Measurements from ENCODE around the gene OVOL3. TPM values are rescaled to one million over a fixed set of nuclear protein-coding genes. Genes with fewer than 3 reads are reported as not detected.
A peak's percentile ranks its signal among the peaks of the same experiment; 100 is the strongest.

The OVOL3 gene
- total and polyA plus RNA-seq, 7 donors, result 0.13 TPM; not detected in 6

DNA sequence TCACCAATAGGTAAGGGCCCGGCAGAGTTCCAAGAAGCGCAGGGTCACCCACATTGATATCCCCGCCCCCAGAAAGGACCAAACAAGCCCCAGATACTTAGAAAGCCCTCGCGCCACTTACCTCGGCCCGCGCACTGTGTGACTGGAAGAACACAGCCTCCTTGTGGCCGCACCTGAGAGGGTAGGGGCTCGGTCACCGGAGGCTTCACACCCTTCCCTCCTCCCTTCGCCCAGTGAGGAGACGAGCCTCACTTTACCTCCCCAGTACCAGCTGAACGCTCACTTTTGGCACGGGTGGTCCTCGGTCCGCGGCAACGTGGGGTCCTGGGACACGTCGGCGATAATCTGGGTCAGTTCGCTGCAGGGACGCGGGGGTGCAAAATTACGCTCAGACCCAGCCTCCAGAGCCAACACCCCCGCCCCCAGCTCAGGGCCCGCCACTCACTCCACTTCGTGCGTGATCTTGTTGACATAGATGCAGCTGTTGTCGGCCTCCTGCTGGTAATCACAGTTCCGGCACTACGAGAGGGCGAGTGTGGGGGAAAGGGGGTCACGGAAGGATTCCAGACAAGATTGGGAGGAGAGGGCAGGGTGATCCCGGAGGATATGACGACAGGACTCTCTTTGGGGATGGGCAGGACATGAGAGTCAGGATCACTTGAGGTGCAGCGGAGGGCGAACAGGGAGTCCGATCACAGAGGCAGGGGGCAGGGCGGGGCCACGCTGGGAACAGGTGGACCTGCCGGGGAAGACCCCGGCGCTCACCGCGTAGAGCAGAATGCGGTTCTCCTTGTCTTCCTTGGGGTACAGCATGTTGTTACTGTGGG lies 3.2 kb downstream of the OVOL3 start:
- H3K9me3 ChIP-seq, result no peaks in the 10 kb centered on the region
- TF ChIP-seq, protein P1, sequence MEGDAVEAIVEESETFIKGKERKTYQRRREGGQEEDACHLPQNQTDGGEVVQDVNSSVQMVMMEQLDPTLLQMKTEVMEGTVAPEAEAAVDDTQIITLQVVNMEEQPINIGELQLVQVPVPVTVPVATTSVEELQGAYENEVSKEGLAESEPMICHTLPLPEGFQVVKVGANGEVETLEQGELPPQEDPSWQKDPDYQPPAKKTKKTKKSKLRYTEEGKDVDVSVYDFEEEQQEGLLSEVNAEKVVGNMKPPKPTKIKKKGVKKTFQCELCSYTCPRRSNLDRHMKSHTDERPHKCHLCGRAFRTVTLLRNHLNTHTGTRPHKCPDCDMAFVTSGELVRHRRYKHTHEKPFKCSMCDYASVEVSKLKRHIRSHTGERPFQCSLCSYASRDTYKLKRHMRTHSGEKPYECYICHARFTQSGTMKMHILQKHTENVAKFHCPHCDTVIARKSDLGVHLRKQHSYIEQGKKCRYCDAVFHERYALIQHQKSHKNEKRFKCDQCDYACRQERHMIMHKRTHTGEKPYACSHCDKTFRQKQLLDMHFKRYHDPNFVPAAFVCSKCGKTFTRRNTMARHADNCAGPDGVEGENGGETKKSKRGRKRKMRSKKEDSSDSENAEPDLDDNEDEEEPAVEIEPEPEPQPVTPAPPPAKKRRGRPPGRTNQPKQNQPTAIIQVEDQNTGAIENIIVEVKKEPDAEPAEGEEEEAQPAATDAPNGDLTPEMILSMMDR (IDR thresholded peaks at IDR 0.05), result no peak
- DNase-seq (peak in 1 of 2 donors; percentile 33), ATAC-seq (peak in 3 of 4 donors; percentile 1 to 18 (median 4))
- H3K4me3 ChIP-seq, result peak overlapping the region; percentile 93
- peak overlapping the region; percentile 89 for H3K27ac ChIP-seq
- peaks cover 15% of the 10 kb centered on the region for H3K4me1 ChIP-seq
- H3K27me3 ChIP-seq (ENCODE audit: insufficient read depth in 3 of 3, low read length in 2 of 3), result no peaks in the 10 kb centered on the region
- WGBS, 3 donors, result 7 to 10% (median 10%) methylated on average over 42 to 48 of the region's 48 CpGs
- peaks cover 2 to 61% of the 10 kb centered on the region in 2 donors for H3K36me3 ChIP-seq (ENCODE audit: insufficient read depth in 1 of 2, low read depth in 1 of 2)
- intact Hi-C loops (cut with DNase I), result loop anchor here (2.0 to 10.0 kb wide), 3 partner anchors 57 to 119 kb away; partner anchors contain the start of genes SDHAF1 (in 1 of the 2), THAP8 (in 1 of the 2) and WDR62 (in 1 of the 2)

DNA sequence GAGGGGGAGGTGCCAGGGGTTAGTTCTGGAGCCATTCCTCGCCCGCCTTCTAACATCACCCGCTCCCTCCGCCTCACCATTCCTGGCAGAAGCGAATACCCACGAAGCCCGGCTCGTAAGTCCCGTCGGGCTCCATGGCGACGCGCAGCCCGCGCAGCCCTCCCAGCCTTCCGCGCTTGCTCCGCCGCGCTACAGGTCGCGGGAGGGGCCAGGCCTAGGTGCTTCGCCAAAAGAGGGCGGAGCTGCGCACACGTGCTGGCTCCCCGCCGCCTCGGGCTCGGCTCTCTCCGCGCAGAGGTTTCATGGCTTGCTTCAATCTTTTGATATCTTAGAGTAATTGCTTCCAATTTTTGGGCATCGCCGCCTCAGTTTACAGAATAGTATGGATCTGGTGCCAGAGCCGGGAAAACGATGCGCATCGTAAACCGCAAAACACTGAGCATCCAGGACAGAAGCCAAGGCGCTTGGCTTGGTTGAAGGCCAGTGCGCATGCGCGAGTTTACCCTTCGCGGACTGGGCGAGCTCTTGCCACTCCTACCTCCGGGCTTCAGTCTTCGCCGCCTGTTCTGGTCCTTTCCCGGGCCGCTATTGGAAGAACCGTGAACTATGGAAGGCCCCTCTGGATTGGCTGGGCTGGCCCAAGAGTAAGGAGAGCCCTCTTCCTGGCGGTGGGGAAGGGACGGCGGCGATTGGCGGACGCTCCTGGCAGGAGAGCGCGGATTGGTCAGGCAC lies 3.9 kb downstream of the OVOL3 start, which contains the start of gene POLR2I:
TSS of gene POLR2I (minus strand) at position 155 of the 732 bp plus-strand sequence. CDS start at position 136, 19 bp downstream.
- Histone ChIP-seq H3K27me3 (ENCODE audit: insufficient read depth in 3 of 3, low read length in 2 of 3) (no peaks in the 10 kb centered on the region), H3K4me1 (peaks cover 15% of the 10 kb centered on the region), H3K36me3 (ENCODE audit: insufficient read depth in 1 of 2, low read depth in 1 of 2) (peaks cover 2 to 67% of the 10 kb centered on the region in 2 donors), H3K4me3 (peak within 1 kb of the TSS; percentile 93), H3K27ac (peak within 1 kb of the TSS; percentile 89), H3K9me3 (no peaks in the 10 kb centered on the region)
- intact Hi-C loops (cut with DNase I), result loop anchor here (2.0 to 10.0 kb wide), 3 partner anchors 58 to 120 kb away; partner anchors contain the start of genes SDHAF1 (in 1 of the 2), THAP8 (in 1 of the 2) and WDR62 (in 1 of the 2)
- WGBS, 3 donors, result 0 to 1% (median 0%) methylated on average over 55 to 60 of the region's 60 CpGs
- DNase-seq (peak; percentile 99), ATAC-seq (peak; percentile 93 to 95 (median 95))
- TF ChIP-seq, protein P1 (IDR thresholded peaks at IDR 0.05), result no peak

DNA sequence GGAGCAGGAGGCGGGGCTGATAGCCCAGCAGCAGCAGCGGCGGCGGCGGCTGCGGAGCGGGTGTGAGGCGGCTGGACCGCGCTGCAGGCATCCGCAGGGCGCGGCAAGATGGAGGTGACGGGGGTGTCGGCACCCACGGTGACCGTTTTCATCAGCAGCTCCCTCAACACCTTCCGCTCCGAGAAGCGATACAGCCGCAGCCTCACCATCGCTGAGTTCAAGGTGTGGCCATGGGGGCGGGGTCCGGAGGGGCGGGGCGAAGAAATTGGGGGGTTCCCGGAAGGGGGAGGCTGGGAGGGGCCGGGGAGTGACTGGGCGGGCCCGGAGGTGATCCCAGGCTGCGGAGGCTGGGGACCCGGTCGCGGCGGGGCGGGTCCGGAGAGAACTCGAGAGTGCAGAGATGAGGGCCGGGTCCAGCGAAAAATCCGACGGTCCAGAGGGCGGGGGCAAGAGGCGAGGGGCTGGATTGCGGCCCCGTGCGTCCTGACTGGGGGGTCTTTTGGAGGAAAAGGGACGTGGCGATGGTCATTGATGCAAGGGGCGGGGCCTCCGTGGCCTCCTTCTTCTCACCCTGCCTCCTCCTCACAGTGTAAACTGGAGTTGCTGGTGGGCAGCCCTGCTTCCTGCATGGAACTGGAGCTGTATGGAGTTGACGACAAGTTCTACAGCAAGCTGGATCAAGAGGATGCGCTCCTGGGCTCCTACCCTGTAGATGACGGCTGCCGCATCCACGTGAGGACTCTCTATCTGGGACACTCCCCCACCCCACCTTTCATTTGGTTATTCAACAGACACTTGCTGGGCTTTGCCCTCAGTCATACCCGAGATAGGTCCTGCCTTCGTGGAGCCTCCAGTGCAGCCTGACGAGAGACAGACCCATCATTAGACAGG lies 4.8 kb downstream of the OVOL3 start, which contains the start of gene TBCB:
TSS of gene TBCB (plus strand) at position 16 of the 891 bp plus-strand sequence. CDS start at position 109, 93 bp downstream.
- ATAC-seq (peak; percentile 13 to 41 (median 34)), DNase-seq (peak in 1 of 2 donors; percentile 86)
- Histone ChIP-seq H3K36me3 (ENCODE audit: insufficient read depth in 1 of 2, low read depth in 1 of 2) (peaks cover 2 to 71% of the 10 kb centered on the region in 2 donors), H3K27ac (peak within 1 kb of the TSS; percentile 89), H3K9me3 (no peaks in the 10 kb centered on the region), H3K4me1 (peaks cover 15% of the 10 kb centered on the region), H3K4me3 (peak within 1 kb of the TSS; percentile 93), H3K27me3 (ENCODE audit: insufficient read depth in 3 of 3, low read length in 2 of 3) (no peaks in the 10 kb centered on the region)
- intact Hi-C loops (cut with DNase I), result loop anchor here in 1 of 2 donors (2.0 to 10.0 kb wide), 2 partner anchors 61 to 121 kb away; partner anchors contain the start of genes SDHAF1, THAP8 and WDR62
- WGBS, 3 donors, result 4 to 6% (median 4%) methylated on average over 46 to 59 of the region's 59 CpGs
- TF ChIP-seq, protein P1 (IDR thresholded peaks at IDR 0.05), result no peak

DNA sequence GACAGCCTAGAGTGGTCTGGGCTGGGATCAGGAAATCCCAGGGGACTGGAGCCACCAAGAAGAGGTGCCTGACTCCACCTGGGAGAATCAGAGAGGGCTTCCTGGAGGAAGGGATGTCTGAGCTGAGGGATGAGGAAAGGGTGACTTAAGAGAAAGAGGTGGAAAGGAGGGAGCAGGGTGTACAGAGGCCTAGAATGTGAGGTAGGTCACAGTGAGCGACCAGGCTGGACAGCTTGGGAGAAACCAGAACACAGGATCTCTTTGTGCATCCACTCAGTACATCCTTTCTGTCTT lies 5.3 kb downstream of the OVOL3 start:
- 93 to 94% (median 93%) methylated on average over 1 of the region's 1 CpG for WGBS, 3 donors

More for the DNA sequence above, 5.3 kb downstream of the OVOL3 start:
- peaks cover 15% of the 10 kb centered on the region for H3K4me1 ChIP-seq
- no peaks in the 10 kb centered on the region for H3K9me3 ChIP-seq
- ATAC-seq, result no peak
- no peaks in the 10 kb centered on the region for H3K27me3 ChIP-seq (ENCODE audit: insufficient read depth in 3 of 3, low read length in 2 of 3)
- H3K27ac ChIP-seq, result peak overlapping the region; percentile 89
- peaks cover 2 to 65% of the 10 kb centered on the region in 2 donors for H3K36me3 ChIP-seq (ENCODE audit: insufficient read depth in 1 of 2, low read depth in 1 of 2)
- intact Hi-C loops (cut with DNase I), result loop anchor here in 1 of 2 donors (10.0 kb wide), 1 partner anchor 121 kb away; the partner anchor contains the start of gene SDHAF1
- TF ChIP-seq, protein P1 (IDR thresholded peaks at IDR 0.05), result no peak
- H3K4me3 ChIP-seq, result peak overlapping the region; percentile 93
- DNase-seq, result no peak

Measured in psoas muscle (tissue), 8 donors.